SK-N-SH treated with all-trans-retinoic acid at 6 μM for 48 hours (cell line): Measurements from ENCODE around the gene RHBDD1.

ENCODE experiments used
- ATAC-seq: fragments of 200-7000 bp; cut with Tn5 transposase; 3 replicates; pipeline ENCODE4 v1.9.1; 2020; ENCODE audit warnings: mild to moderate bottlenecking, moderate library complexity
- ARNTL ChIP-seq: fragments of 450-650 bp; formaldehyde crosslinking; IDR thresholded peaks from 2 replicates; pipeline ENCODE4 v1.5.0; 2020; ENCODE audit warnings: low read depth, mild to moderate bottlenecking, moderate library complexity, borderline replicate concordance
- BACH2 ChIP-seq: fragments of 250-450 bp; sonication (Bioruptor Pico); IDR thresholded peaks from 2 replicates; pipeline ENCODE4 v1.9.0; 2021; ENCODE audit warnings: mild to moderate bottlenecking, borderline replicate concordance
- CSDC2 ChIP-seq: fragments of 250-450 bp; sonication (Bioruptor Pico); IDR thresholded peaks from 2 replicates; pipeline ENCODE4 v1.5.0; 2020; ENCODE audit warnings: mild to moderate bottlenecking, moderate library complexity
- CSRNP3 ChIP-seq: fragments of 250-450 bp; sonication (Bioruptor Pico); IDR thresholded peaks from 2 replicates; pipeline ENCODE4 v1.5.1; 2021; ENCODE audit warnings: mild to moderate bottlenecking, moderate library complexity
- ESRRG ChIP-seq: fragments of 250-450 bp; sonication (Bioruptor Pico); IDR thresholded peaks from 2 replicates; pipeline ENCODE4 v1.6.1; 2021; ENCODE audit warnings: mild to moderate bottlenecking
- GLIS3 ChIP-seq: fragments of 250-450 bp; sonication (Bioruptor Pico); IDR thresholded peaks from 2 replicates; pipeline ENCODE4 v1.5.0; 2020; ENCODE audit warnings: mild to moderate bottlenecking, moderate library complexity
- OSR1 ChIP-seq: fragments of 250-450 bp; sonication (Bioruptor Pico); IDR thresholded peaks from 2 replicates; pipeline ENCODE4 v1.8.0; 2022; ENCODE audit warnings: moderate library complexity, mild to moderate bottlenecking, inconsistent platforms
- PPARA ChIP-seq: fragments of 250-450 bp; sonication (Bioruptor Pico); IDR thresholded peaks from 2 replicates; pipeline ENCODE4 v1.5.0; 2020; ENCODE audit warnings: mild to moderate bottlenecking, borderline replicate concordance
- RARB ChIP-seq: fragments of 250-450 bp; sonication (Bioruptor Pico); IDR thresholded peaks from 2 replicates; pipeline ENCODE4 v1.8.0; 2021; ENCODE audit warnings: mild to moderate bottlenecking, moderate library complexity
- SNAI2 ChIP-seq: fragments of 250-450 bp; sonication (Bioruptor Pico); IDR thresholded peaks from 2 replicates; pipeline ENCODE4 v1.5.0; 2020; ENCODE audit warnings: mild to moderate bottlenecking, moderate library complexity
- TCF4 ChIP-seq: fragments of 250-450 bp; sonication (Bioruptor Pico); IDR thresholded peaks from 2 replicates; pipeline ENCODE4 v1.8.0; 2021; ENCODE audit warnings: mild to moderate bottlenecking, moderate library complexity, borderline replicate concordance
- TOX ChIP-seq: fragments of 250-450 bp; sonication (Bioruptor Pico); IDR thresholded peaks from 2 replicates; pipeline ENCODE4 v1.8.0; 2021; ENCODE audit warnings: mild to moderate bottlenecking, moderate library complexity, borderline replicate concordance
- ZC3H10 ChIP-seq: fragments of 250-450 bp; sonication (Bioruptor Pico); IDR thresholded peaks from 2 replicates; pipeline ENCODE4 v1.5.1; 2021; ENCODE audit warnings: mild to moderate bottlenecking, moderate library complexity
- ZFP30 ChIP-seq: fragments of 450-650 bp; formaldehyde crosslinking; IDR thresholded peaks from 2 replicates; pipeline ENCODE4 v1.5.0; 2022; ENCODE audit warnings: mild to moderate bottlenecking, moderate library complexity
- ZNF565 ChIP-seq: fragments of 450-650 bp; formaldehyde crosslinking; conservative IDR thresholded peaks from 2 replicates; pipeline ENCODE4 v1.5.0; 2020; ENCODE audit warnings: low read depth, mild to moderate bottlenecking, moderate library complexity
- ZNF70 ChIP-seq: fragments of 450-650 bp; formaldehyde crosslinking; IDR thresholded peaks from 2 replicates; pipeline ENCODE4 v1.5.0; 2020; ENCODE audit warnings: mild to moderate bottlenecking, moderate library complexity
- ZNF8 ChIP-seq: fragments of 450-650 bp; formaldehyde crosslinking; IDR thresholded peaks from 2 replicates; pipeline ENCODE4 v1.5.0; 2020; ENCODE audit warnings: mild to moderate bottlenecking, moderate library complexity
- TF ChIP-seq, protein P1 (sequence below): fragments of 250-450 bp; sonication (Bioruptor Pico); IDR thresholded peaks from 2 replicates; pipeline ENCODE4 v1.8.0; 2021; ENCODE audit warnings: low read depth, mild to moderate bottlenecking, moderate library complexity, borderline replicate concordance
- TF ChIP-seq, protein P2 (sequence below): fragments of 250-450 bp; sonication (Bioruptor Pico); IDR thresholded peaks from 2 replicates; pipeline ENCODE4 v1.5.1; 2020; ENCODE audit warnings: low read depth, mild to moderate bottlenecking, moderate library complexity
- TF ChIP-seq, protein P3 (sequence below): fragments of 250-450 bp; sonication (Bioruptor Pico); IDR thresholded peaks from 2 replicates; pipeline ENCODE4 v1.5.0; 2020; ENCODE audit warnings: mild to moderate bottlenecking, moderate library complexity

Gene RHBDD1

GRCh38 chr2:226794196-226794661 is 41.6 kb upstream of the RHBDD1 start:
- TF ChIP-seq CSRNP3 (CRISPR knock-in tag): no peak
- no peak for TF ChIP-seq ARNTL (CRISPR knock-in tag)
- no peak for TF ChIP-seq ZC3H10 (CRISPR knock-in tag)
- ATAC-seq: no peak

- TF ChIP-seq ZNF8 (CRISPR knock-in tag) (no peak), PPARA (CRISPR knock-in tag) (no peak), RARB (no peak), GLIS3 (CRISPR knock-in tag) (no peak), TOX (CRISPR knock-in tag) (no peak)
- TF ChIP-seq, protein P1, sequence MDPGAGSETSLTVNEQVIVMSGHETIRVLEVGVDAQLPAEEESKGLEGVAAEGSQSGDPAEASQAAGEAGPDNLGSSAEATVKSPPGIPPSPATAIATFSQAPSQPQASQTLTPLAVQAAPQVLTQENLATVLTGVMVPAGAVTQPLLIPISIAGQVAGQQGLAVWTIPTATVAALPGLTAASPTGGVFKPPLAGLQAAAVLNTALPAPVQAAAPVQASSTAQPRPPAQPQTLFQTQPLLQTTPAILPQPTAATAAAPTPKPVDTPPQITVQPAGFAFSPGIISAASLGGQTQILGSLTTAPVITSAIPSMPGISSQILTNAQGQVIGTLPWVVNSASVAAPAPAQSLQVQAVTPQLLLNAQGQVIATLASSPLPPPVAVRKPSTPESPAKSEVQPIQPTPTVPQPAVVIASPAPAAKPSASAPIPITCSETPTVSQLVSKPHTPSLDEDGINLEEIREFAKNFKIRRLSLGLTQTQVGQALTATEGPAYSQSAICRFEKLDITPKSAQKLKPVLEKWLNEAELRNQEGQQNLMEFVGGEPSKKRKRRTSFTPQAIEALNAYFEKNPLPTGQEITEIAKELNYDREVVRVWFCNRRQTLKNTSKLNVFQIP (CRISPR knock-in tag): no peak
- ATAC-seq: no peak
These were observed 41.1 kb upstream of the RHBDD1 start for GRCh38 chr2:226794751-226795171.

GRCh38 chr2:226795281-226796011 is 40.4 kb upstream of the RHBDD1 start:
- TF ChIP-seq, protein P2, sequence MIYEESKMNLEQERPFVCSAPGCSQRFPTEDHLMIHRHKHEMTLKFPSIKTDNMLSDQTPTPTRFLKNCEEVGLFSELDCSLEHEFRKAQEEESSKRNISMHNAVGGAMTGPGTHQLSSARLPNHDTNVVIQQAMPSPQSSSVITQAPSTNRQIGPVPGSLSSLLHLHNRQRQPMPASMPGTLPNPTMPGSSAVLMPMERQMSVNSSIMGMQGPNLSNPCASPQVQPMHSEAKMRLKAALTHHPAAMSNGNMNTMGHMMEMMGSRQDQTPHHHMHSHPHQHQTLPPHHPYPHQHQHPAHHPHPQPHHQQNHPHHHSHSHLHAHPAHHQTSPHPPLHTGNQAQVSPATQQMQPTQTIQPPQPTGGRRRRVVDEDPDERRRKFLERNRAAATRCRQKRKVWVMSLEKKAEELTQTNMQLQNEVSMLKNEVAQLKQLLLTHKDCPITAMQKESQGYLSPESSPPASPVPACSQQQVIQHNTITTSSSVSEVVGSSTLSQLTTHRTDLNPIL (CRISPR knock-in tag): no peak
- TF ChIP-seq BACH2 (no peak), ZNF70 (CRISPR knock-in tag) (no peak), RARB (no peak), ZNF565 (CRISPR knock-in tag) (no peak), CSDC2 (CRISPR knock-in tag) (no peak), ZNF8 (CRISPR knock-in tag) (no peak), CSRNP3 (CRISPR knock-in tag) (no peak), TOX (CRISPR knock-in tag) (no peak), ARNTL (CRISPR knock-in tag) (no peak), ESRRG (CRISPR knock-in tag) (no peak), TCF4 (CRISPR knock-in tag) (no peak), ZFP30 (CRISPR knock-in tag) (no peak), OSR1 (CRISPR knock-in tag) (no peak), PPARA (CRISPR knock-in tag) (no peak), ZC3H10 (CRISPR knock-in tag) (no peak)
- TF ChIP-seq, protein P1 (CRISPR knock-in tag): no peak
- ATAC-seq: no peak

- no peak for ATAC-seq
- TF ChIP-seq BACH2 (no peak), GLIS3 (CRISPR knock-in tag) (no peak), ARNTL (CRISPR knock-in tag) (no peak), CSDC2 (CRISPR knock-in tag) (no peak), TOX (CRISPR knock-in tag) (no peak), TCF4 (CRISPR knock-in tag) (no peak), ZFP30 (CRISPR knock-in tag) (no peak), SNAI2 (no peak)
- TF ChIP-seq, protein P3, sequence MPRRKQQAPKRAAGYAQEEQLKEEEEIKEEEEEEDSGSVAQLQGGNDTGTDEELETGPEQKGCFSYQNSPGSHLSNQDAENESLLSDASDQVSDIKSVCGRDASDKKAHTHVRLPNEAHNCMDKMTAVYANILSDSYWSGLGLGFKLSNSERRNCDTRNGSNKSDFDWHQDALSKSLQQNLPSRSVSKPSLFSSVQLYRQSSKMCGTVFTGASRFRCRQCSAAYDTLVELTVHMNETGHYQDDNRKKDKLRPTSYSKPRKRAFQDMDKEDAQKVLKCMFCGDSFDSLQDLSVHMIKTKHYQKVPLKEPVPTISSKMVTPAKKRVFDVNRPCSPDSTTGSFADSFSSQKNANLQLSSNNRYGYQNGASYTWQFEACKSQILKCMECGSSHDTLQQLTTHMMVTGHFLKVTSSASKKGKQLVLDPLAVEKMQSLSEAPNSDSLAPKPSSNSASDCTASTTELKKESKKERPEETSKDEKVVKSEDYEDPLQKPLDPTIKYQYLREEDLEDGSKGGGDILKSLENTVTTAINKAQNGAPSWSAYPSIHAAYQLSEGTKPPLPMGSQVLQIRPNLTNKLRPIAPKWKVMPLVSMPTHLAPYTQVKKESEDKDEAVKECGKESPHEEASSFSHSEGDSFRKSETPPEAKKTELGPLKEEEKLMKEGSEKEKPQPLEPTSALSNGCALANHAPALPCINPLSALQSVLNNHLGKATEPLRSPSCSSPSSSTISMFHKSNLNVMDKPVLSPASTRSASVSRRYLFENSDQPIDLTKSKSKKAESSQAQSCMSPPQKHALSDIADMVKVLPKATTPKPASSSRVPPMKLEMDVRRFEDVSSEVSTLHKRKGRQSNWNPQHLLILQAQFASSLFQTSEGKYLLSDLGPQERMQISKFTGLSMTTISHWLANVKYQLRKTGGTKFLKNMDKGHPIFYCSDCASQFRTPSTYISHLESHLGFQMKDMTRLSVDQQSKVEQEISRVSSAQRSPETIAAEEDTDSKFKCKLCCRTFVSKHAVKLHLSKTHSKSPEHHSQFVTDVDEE (CRISPR knock-in tag): no peak
- TF ChIP-seq, protein P1 (CRISPR knock-in tag): no peak
These were observed 39.6 kb upstream of the RHBDD1 start for GRCh38 chr2:226796012-226796839.
